Fibroblast of pulmonary artery (primary cell): ENCODE measurements around the gene WSCD2.

ENCODE experiments used
- DNase-seq: peaks from one replicate; pipeline ENCODE4 v3.0.0-alpha.2; 2010; ENCODE audit warnings: low read depth
- H3K4me3 ChIP-seq: replicated peaks from 2 replicates; pipeline ENCODE4 v1.5.1; 2011; ENCODE audit warnings: low read depth, mild to moderate bottlenecking, control low read depth, low read length, moderate library complexity
- TF ChIP-seq, protein P1 (sequence below): IDR thresholded peaks from 2 replicates; pipeline ENCODE4 v1.5.1; 2011; ENCODE audit warnings: mild to moderate bottlenecking, control low read depth, low read length, inconsistent platforms; ENCODE audit errors: missing control alignments

The WSCD2 gene

DNA sequence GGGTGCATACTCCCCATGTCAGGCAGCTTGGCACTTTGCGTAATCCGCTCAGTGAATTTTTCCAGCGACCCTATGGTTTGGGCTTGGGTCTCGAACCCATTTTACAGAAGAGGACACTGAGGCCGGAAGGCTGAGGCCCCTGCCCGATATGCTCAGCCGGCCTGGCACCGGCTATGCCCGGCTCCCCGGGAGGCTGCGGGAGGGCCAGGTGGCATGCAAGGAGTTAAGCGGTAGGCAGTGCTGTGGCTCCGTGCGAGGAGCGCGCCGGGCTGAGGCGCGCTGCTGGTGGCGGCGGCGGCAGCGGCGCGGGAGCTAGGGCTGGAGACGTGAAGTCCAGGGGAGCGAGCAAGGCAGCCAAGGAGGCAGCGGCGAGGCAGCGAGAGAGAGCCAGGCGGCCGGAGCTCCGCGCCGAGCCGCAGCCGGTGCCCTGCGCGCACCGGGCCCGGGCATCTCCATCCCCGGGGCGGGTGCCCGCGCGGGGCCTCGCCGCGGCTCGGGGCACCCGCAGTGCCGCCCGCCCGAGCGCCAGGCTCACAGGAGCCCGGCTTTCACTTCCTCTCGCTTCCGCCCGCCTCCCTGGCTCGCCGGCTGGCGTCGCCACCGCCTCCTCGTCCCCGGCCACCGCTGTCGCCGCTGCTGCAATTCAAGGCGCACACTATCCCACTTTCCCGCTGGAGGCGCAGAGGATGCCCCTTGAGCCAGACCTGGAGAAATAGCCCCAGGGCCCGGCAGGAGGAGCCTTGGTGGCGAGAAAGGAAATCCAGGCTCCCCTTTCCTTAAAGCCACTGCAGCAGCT lies at the start of gene WSCD2:
WSCD2 (plus strand) TSS at position 272 of the 796 bp plus-strand sequence. CDS start 66,545 bp downstream, outside the sequence.
- TF ChIP-seq, protein P1, sequence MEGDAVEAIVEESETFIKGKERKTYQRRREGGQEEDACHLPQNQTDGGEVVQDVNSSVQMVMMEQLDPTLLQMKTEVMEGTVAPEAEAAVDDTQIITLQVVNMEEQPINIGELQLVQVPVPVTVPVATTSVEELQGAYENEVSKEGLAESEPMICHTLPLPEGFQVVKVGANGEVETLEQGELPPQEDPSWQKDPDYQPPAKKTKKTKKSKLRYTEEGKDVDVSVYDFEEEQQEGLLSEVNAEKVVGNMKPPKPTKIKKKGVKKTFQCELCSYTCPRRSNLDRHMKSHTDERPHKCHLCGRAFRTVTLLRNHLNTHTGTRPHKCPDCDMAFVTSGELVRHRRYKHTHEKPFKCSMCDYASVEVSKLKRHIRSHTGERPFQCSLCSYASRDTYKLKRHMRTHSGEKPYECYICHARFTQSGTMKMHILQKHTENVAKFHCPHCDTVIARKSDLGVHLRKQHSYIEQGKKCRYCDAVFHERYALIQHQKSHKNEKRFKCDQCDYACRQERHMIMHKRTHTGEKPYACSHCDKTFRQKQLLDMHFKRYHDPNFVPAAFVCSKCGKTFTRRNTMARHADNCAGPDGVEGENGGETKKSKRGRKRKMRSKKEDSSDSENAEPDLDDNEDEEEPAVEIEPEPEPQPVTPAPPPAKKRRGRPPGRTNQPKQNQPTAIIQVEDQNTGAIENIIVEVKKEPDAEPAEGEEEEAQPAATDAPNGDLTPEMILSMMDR = no peak
- no peak within 1 kb of the TSS for H3K4me3 ChIP-seq
- peak; percentile 3 for DNase-seq

GRCh38 chr12:108079721-108080120 lies 49.4 kb upstream of the WSCD2 start:
- TF ChIP-seq, protein P1 = no peak
- H3K4me3 ChIP-seq = no peak overlapping the region
- no peak for DNase-seq

GRCh38 chr12:108080363-108080762 lies 48.7 kb upstream of the WSCD2 start:
- no peak overlapping the region for H3K4me3 ChIP-seq
- TF ChIP-seq, protein P1 = no peak
- DNase-seq = no peak

GRCh38 chr12:108082485-108082884 lies 46.6 kb upstream of the WSCD2 start:
- TF ChIP-seq, protein P1 = no peak
- no peak for DNase-seq
- no peak overlapping the region for H3K4me3 ChIP-seq

- no peak overlapping the region for H3K4me3 ChIP-seq
- TF ChIP-seq, protein P1 = no peak
- DNase-seq = no peak
These were observed 41.2 kb upstream of the WSCD2 start for GRCh38 chr12:108087900-108088299.

DNA sequence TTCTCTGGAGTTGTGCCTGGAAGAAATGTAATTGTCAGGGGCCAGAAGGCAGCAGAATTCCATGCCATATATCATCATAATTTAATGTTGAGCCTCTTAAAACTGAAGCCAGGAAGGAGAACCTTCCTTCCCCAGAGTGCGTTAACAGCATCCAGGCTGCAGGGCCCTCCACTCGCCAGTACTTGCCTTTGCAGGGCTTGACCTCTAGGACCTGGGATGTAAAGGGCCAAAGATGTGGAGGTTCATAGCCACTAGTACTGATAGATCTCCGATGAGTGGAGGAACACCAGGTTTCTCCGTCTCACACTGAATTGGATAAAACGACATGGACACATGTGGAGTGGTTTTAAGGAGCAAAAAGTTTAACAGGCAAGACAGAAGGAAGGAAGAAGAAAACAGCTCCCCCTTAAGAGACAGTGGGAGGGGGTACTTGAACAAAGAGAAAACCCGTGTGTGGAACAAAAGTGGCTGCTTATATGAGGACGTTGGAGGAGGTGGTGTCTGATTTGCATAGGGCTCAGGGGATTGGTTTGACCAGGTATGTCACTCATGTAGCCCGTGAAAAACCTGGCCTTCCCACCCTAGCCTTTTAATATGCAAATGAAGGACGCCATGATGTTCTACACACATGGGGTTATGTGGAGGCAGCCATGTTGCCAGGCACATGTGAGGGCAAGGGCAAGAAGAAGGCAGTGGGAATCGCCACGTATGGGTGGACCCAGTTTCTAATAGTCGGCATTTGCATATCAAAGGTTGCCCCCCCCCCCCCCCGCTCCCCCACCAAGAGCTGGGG lies 38.8 kb upstream of the WSCD2 start:
- TF ChIP-seq, protein P1 = no peak
- no peak for DNase-seq
- no peak overlapping the region for H3K4me3 ChIP-seq
